H1 (cell line): ENCODE data around the gene RPL23. TPM values are rescaled to one million over a fixed set of nuclear protein-coding genes. Genes with fewer than 3 reads are reported as not detected.

Experiments used
- BACH1 ChIP-seq: IDR thresholded peaks from 2 replicates; pipeline ENCODE4 v1.6.1; 2012; ENCODE audit warnings: low read length, improper control_type of control experiment
- BRCA1 ChIP-seq: IDR thresholded peaks from 2 replicates; pipeline ENCODE4 v1.6.1; 2012; ENCODE audit warnings: low read depth, low read length, improper control_type of control experiment
- EGR1 ChIP-seq: IDR thresholded peaks from 2 replicates; pipeline ENCODE4 v1.6.1; 2011; ENCODE audit warnings: low read depth, low read length, borderline replicate concordance
- HDAC2 ChIP-seq, 2 experiments: fragments of 300-600 bp in 1 of 2; sonication (generic) in 1 of 2; IDR thresholded peaks; 2 replicates each; pipeline ENCODE4 v1.6.1; 2011 to 2012; ENCODE audit warnings: low read depth in 2 of 2, low read length in 2 of 2, mild to moderate bottlenecking in 2 of 2, moderate library complexity in 2 of 2, borderline replicate concordance in 1 of 2, inconsistent platforms in 1 of 2
- HDAC6 ChIP-seq: IDR thresholded peaks from one replicate; pipeline ENCODE4 v1.7.1; 2012; ENCODE audit warnings: low read depth, mild to moderate bottlenecking, inconsistent platforms, low read length, moderate library complexity
- JUND ChIP-seq: IDR thresholded peaks from 2 replicates; pipeline ENCODE4 v1.6.1; 2011; ENCODE audit warnings: mild to moderate bottlenecking, improper control_type of control experiment, low read length
- KDM4A ChIP-seq: IDR thresholded peaks from one replicate; pipeline ENCODE4 v1.7.1; 2012; ENCODE audit warnings: low read depth, mild to moderate bottlenecking, moderate library complexity, low read length, inconsistent platforms; ENCODE audit not compliant: severe bottlenecking
- MAX ChIP-seq: IDR thresholded peaks from 2 replicates; pipeline ENCODE4 v1.6.1; 2012; ENCODE audit warnings: inconsistent platforms
- NRF1 ChIP-seq: IDR thresholded peaks from 2 replicates; pipeline ENCODE4 v1.6.1; 2011; ENCODE audit warnings: mild to moderate bottlenecking, low read depth, low read length, improper control_type of control experiment
- PHF8 ChIP-seq: fragments of 200-600 bp; sonication (generic); conservative IDR thresholded peaks from 2 replicates; pipeline ENCODE4 v1.7.1; 2012; ENCODE audit warnings: low read depth, mild to moderate bottlenecking, inconsistent platforms, low read length, moderate library complexity
- RAD21 ChIP-seq, 2 experiments: IDR thresholded peaks in 1 of 2; conservative IDR thresholded peaks in 1 of 2; 2 replicates each; pipeline ENCODE4 v1.6.1; 2011; ENCODE audit warnings: low read depth in 2 of 2, low read length in 2 of 2, improper control_type of control experiment in 1 of 2, inconsistent platforms in 1 of 2, mild to moderate bottlenecking in 1 of 2, moderate library complexity in 1 of 2
- RBBP5 ChIP-seq: IDR thresholded peaks from 2 replicates; pipeline ENCODE4 v1.7.1; 2012; ENCODE audit warnings: low read depth, mild to moderate bottlenecking, inconsistent platforms, low read length, moderate library complexity, borderline replicate concordance
- RXRA ChIP-seq: IDR thresholded peaks from 2 replicates; pipeline ENCODE4 v1.6.1; 2011; ENCODE audit warnings: low read depth, mild to moderate bottlenecking, low read length, moderate library complexity; ENCODE audit not compliant: insufficient read depth
- SIN3A ChIP-seq, 2 experiments: IDR thresholded peaks in 1 of 2; conservative IDR thresholded peaks in 1 of 2; 2 replicates each; pipeline ENCODE4 v1.6.1; 2011 to 2012; ENCODE audit warnings: low read length in 2 of 2, improper control_type of control experiment in 1 of 2, low read depth in 1 of 2, mild to moderate bottlenecking in 1 of 2
- SIX5 ChIP-seq: IDR thresholded peaks from 2 replicates; pipeline ENCODE4 v1.6.1; 2011; ENCODE audit warnings: mild to moderate bottlenecking, low read depth, low read length
- SRF ChIP-seq: IDR thresholded peaks from 2 replicates; pipeline ENCODE4 v1.6.1; 2011; ENCODE audit warnings: mild to moderate bottlenecking, low read depth, low read length, moderate library complexity
- TBP ChIP-seq: IDR thresholded peaks from 2 replicates; pipeline ENCODE4 v1.6.1; 2011; ENCODE audit warnings: low read depth, low read length, improper control_type of control experiment
- TEAD4 ChIP-seq: IDR thresholded peaks from 2 replicates; pipeline ENCODE4 v1.6.1; 2012; ENCODE audit warnings: low read depth, low read length, inconsistent platforms, mixed read lengths
- ZNF274 ChIP-seq: IDR thresholded peaks from 2 replicates; pipeline ENCODE4 v1.7.0; 2012; ENCODE audit warnings: low read length, borderline replicate concordance; ENCODE audit errors: extremely low read depth
- polyA plus RNA-seq, 7 experiments: library from polyadenylated mRNA; depleted of rRNA in 3 of 7; stranded (reverse) in 5 of 7; unstranded in 2 of 7; fragments of >200 nt in 5 of 7; fragments of 200-250 nt in 2 of 7; gene quantifications; 1 replicate in 5 of 7; 2 replicates in 1 of 7; 4 replicates in 1 of 7; pipeline versions ENCODE4 v1.2.1 to v1.2.3, GENCODE V29; 2011 to 2013; ENCODE audit warnings: missing spikeins in 2 of 7, mixed read lengths in 2 of 7
- total RNA-seq: library from RNA; stranded (reverse); fragmentation: NEBNext Ultra II Directional; extraction: Animal tissue kit (Norgen Biotek cat#: 25700); gene quantifications from 2 replicates; pipeline ENCODE4 v1.2.1, GENCODE V29; 2021

Gene RPL23
- total and polyA plus RNA-seq, 2 of the 8 experiments (the other 6 are each of a cell fraction or from before 2014, with no cell fraction given), result 2,148 to 2,502 TPM

GRCh38 chr17:38799501-38800236 is 53.9 kb downstream of the RPL23 start, which contains the start of gene PIP4K2B (continued):
- TF ChIP-seq TEAD4 (peak; percentile 82), BRCA1 (peak; percentile 52; the same call in 1 of the 2 replicates), MAX (peak; percentile 59), NRF1 (no peak), ZNF274 (no peak), SIX5 (peak; percentile 51), PHF8 (peak; percentile 94), BACH1 (peak; percentile 92), JUND (peak; percentile 95), SIN3A (conservative IDR thresholded peaks at IDR 0.05 in 1 of 2, IDR thresholded peaks at IDR 0.05 in 1 of 2; ENCODE audit: low read depth in 1 of 2, low read length in 2 of 2) (peak in 1 of 2 experiments; percentile 73; a peak in 1 of 4 replicates), KDM4A (no peak), HDAC2 (IDR thresholded peaks at IDR 0.05; ENCODE audit: borderline replicate concordance in 1 of 2, low read depth in 2 of 2, low read length in 2 of 2) (peak; percentile 89 to 92; a peak in 3 of 4 replicates), SRF (no peak), RXRA (no peak), EGR1 (peak; percentile 85), RBBP5 (no peak; the same call in 1 of the 2 replicates), TBP (peak; percentile 84), RAD21 (IDR thresholded peaks at IDR 0.05 in 1 of 2, conservative IDR thresholded peaks at IDR 0.05 in 1 of 2; ENCODE audit: low read depth in 2 of 2, low read length in 2 of 2) (no peak), HDAC6 (no peak)
